RWPE1 (cell line): ENCODE results near the gene KCNQ2.

ENCODE experiments used
- CTCF ChIA-PET: fragments of 350-600 bp; sonication (Branson Sonifier 250); formaldehyde crosslinking; extraction: SDS; loops from one replicate; lab custom pipeline; 2021; lab: Yijun Ruan, JAX
- POLR2A ChIA-PET: fragments of 400-600 bp; formaldehyde crosslinking; extraction: SDS; loops from one replicate; lab custom pipeline; 2020; ENCODE audit warnings: antibody characterized with exemption; ENCODE audit not compliant: low non-redundant PET; lab: Yijun Ruan, JAX
- DNase-seq: peaks from one replicate; pipeline ENCODE4 v3.0.0; 2012; ENCODE audit warnings: low spot score
- H3K27ac ChIP-seq: fragments of 450-650 bp; 2 replicates; pipeline ENCODE4 v1.5.1; 2017
- TF ChIP-seq, protein P1 (sequence below): fragments of 450-650 bp; conservative IDR thresholded peaks from 2 replicates; pipeline ENCODE4 v1.5.1; 2017; ENCODE audit warnings: low read depth, mild to moderate bottlenecking

The KCNQ2 gene

DNA sequence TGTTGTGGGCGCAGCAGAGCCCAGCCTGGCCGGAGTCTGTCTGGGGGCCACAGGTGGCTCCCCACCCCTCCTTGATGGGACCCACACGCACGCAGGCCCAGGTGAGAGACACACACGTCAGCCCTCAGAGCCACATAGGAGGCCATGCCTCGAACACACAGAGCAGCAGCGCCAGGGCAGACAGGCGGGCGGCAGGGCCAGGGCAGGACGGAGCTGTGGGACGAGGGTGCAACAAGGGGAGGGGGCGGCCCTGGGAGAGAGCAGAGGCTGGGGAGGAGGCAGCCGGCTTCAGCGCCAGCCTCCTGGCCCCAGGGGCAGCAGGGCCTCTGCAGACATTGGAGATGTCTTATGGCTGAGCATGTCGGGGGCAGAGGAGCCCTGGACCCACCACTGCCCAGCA lies 42.5 kb downstream of the KCNQ2 start:
- no peak for DNase-seq
- POLR2A ChIA-PET = no interaction called here
- CTCF ChIA-PET = interaction anchor here (0.6 to 0.7 kb wide), 3 partner anchors 207 to 607 kb away, joined by 3 read pairs; no protein-coding TSS in a partner anchor
- no peak overlapping the region for H3K27ac ChIP-seq
- TF ChIP-seq, protein P1, sequence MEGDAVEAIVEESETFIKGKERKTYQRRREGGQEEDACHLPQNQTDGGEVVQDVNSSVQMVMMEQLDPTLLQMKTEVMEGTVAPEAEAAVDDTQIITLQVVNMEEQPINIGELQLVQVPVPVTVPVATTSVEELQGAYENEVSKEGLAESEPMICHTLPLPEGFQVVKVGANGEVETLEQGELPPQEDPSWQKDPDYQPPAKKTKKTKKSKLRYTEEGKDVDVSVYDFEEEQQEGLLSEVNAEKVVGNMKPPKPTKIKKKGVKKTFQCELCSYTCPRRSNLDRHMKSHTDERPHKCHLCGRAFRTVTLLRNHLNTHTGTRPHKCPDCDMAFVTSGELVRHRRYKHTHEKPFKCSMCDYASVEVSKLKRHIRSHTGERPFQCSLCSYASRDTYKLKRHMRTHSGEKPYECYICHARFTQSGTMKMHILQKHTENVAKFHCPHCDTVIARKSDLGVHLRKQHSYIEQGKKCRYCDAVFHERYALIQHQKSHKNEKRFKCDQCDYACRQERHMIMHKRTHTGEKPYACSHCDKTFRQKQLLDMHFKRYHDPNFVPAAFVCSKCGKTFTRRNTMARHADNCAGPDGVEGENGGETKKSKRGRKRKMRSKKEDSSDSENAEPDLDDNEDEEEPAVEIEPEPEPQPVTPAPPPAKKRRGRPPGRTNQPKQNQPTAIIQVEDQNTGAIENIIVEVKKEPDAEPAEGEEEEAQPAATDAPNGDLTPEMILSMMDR = no peak

DNA sequence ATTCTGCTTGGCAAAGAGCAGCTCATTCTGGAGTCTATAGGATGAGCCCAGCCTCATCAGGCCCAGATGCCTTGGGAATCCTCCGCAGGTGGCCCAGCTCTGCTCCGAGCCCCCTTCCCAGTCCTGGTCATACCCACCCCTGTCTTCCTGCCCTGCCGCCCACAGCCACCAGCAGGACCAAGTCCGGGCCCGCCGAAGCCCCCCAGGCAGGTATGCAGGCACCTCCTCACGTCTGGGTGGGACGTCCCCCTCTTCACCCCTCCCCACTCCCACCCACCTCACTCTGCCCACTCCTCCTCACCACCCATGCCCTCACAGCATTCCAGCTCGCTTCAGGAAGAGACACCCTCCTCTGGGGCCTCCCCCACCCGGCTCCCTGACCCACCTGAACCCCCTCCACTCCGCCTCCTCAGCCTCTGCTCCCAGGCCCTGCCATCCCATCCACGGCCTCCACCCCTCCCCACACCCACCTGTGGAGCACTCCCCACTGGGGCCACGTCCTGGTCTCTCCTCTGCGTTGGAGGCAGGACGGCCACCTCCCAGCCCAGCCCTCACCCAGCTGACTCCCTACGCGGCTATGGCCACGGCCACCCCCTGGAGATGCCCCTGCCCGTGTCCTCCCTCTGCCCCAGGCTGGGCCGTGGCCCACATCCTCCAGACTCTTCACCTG lies 43.4 kb downstream of the KCNQ2 start:
- ChIA-PET POLR2A (no interaction called here), CTCF (interaction anchor here (0.6 to 0.7 kb wide), 3 partner anchors 13 to 358 kb away, joined by 3 read pairs; no protein-coding TSS in a partner anchor)
- no peak for DNase-seq
- H3K27ac ChIP-seq = no peak overlapping the region
- TF ChIP-seq, protein P1 = no peak

DNA sequence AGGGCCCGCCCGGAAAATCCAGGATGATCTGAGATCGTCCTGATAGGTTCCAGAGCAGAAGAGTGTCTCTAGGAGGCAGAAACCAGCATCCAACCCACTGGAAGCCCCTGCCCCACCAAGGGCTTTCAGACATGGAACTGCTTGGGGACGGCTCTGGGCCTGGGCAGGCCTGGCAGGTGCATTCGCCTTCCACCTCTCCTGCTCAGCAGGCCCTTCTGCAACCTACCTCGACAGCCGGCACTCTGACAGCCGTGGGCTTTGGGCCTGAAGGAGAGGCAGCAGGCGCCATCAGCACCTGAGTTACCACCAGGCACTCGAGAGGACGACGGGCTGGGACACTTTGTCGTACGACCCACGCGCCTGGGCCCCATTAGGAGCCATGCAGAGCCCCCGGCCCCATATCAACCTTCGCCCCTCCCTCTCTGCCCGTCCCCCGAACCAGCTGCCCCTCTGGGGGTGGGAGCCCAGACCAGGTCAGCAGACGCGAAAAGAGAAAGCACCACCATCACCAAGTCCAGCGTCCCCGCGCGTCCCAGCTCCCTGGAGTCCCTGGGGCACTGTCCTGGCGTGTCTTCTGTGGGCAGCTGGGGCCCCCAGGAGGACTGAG lies 44.6 kb downstream of the KCNQ2 start:
- CTCF ChIA-PET = no interaction called here
- POLR2A ChIA-PET = no interaction called here
- no peak overlapping the region for H3K27ac ChIP-seq
- DNase-seq = no peak
- TF ChIP-seq, protein P1 = no peak

DNA sequence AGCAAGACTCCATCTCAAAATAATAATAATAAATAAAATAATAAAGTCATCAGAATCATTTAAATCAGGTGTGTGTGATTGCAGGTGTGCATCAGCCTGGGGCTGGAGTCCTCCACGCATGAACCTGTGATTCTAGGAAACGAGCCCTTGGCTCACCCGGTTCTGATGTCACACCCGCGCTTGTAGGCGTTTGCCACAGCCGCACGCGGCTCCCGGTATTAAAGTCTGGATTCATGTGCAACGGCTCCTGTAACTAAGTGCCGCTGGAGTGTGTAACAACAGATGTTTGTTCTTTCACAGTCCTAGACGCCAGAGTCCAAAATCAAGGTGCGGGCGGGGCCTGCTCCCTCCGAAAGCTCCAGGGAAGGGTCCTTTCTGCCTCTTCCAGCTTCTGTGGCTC lies 45.2 kb downstream of the KCNQ2 start:
- TF ChIP-seq, protein P1 = no peak
- DNase-seq = no peak
- POLR2A ChIA-PET = no interaction called here
- CTCF ChIA-PET = no interaction called here
- H3K27ac ChIP-seq = no peak overlapping the region

DNA sequence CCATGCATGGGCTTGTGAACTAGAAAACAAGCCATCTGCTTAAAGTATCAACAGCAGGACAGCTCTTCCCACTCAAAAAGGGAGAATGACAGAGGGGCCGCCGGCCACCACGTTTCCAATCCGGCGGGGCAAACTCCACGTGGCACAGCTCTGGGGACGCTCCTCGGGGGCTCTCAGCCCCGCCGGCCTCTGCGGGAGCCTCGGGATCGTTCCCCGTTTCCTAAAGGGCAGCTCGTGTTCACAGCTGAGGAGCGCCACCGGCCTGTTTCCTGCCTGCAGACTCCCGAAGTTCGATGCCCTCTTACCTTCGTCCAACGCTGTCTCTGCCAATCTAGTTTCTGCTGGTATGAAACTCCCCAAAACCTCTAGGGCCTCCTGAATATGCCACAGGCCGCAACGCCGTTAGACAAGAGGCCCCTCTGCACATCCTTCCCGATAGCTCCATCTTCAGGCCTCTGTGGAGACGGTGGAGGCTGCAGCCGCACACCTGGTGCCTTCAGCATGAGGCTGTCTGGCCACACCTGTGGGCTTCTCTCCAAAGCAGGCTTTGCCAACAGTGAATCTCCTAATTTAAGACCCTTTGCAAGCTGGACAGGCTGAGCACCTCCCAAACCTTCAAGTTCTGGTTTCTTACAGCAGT lies 46.5 kb downstream of the KCNQ2 start:
- DNase-seq = no peak
- ChIA-PET POLR2A (no interaction called here), CTCF (interaction anchor here (0.6 to 0.9 kb wide), 2 partner anchors 117 to 203 kb away, joined by 3 read pairs; no protein-coding TSS in a partner anchor)
- no peak overlapping the region for H3K27ac ChIP-seq
- TF ChIP-seq, protein P1 = no peak

DNA sequence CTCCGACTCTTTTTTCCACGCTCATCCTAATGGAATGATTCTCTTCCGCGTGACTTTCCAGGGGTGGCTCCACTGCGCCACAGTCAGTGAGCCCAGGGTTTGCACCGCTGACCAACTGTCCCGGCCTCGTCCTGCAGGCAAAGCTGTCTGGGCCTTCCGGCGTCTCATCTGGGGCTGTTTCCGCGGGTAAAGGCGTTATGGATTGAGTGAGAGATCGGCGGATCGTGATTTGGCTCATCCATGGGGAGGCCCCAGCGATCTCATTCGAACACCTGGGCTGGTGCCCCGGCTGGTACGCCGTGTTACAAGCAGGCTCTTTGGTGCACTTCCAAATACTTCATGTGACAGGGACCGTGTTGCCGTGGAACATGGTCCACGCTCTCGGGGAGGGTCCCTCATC lies 47.8 kb downstream of the KCNQ2 start:
- CTCF ChIA-PET = no interaction called here
- TF ChIP-seq, protein P1 = no peak
- no peak overlapping the region for H3K27ac ChIP-seq
- no peak for DNase-seq
- POLR2A ChIA-PET = no interaction called here
